HepG2 (cell line): Measurements from ENCODE around the gene CCNL1. TPM values are rescaled to one million over a fixed set of nuclear protein-coding genes. Genes with fewer than 3 reads are reported as not detected.

ENCODE experiments used
- CSRNP1 ChIP-seq: sonication (generic); formaldehyde crosslinking; IDR thresholded peaks from 2 replicates; pipeline ENCODE4 v1.8.1; 2023; ENCODE audit warnings: mild to moderate bottlenecking, missing genetic modification reagents
- DNMT3B ChIP-seq: conservative IDR thresholded peaks from 2 replicates; pipeline ENCODE4 v1.6.1; 2016; ENCODE audit warnings: missing biosample characterization, control low read depth
- EHMT2 ChIP-seq: fragments of 200-600 bp; sonication (generic); IDR thresholded peaks from 2 replicates; pipeline ENCODE4 v1.7.0; 2017; ENCODE audit warnings: antibody characterized with exemption, low read depth, low read length, borderline replicate concordance
- FOXP4 ChIP-seq: sonication (generic); formaldehyde crosslinking; IDR thresholded peaks from 2 replicates; pipeline ENCODE4 v1.4.0; 2020; ENCODE audit warnings: missing genetic modification reagents
- GATAD2A ChIP-seq: IDR thresholded peaks from 2 replicates; pipeline ENCODE4 v1.6.1; 2016
- GPBP1L1 ChIP-seq: sonication (generic); formaldehyde crosslinking; IDR thresholded peaks from 2 replicates; pipeline ENCODE4 v1.5.0; 2020; ENCODE audit warnings: mild to moderate bottlenecking, missing genetic modification reagents
- GZF1 ChIP-seq: sonication (generic); formaldehyde crosslinking; IDR thresholded peaks from 2 replicates; pipeline ENCODE4 v1.5.1; 2020; ENCODE audit warnings: mild to moderate bottlenecking, missing genetic modification reagents
- HDAC2 ChIP-seq: sonication (generic); formaldehyde crosslinking; IDR thresholded peaks from 2 replicates; pipeline ENCODE4 v1.4.0; 2020; ENCODE audit warnings: missing genetic modification reagents
- ISL2 ChIP-seq: sonication (generic); formaldehyde crosslinking; IDR thresholded peaks from 2 replicates; pipeline ENCODE4 v1.5.0; 2020; ENCODE audit warnings: missing genetic modification reagents
- JUND ChIP-seq: sonication (generic); formaldehyde crosslinking; IDR thresholded peaks from 2 replicates; pipeline ENCODE4 v1.8.0; 2022; ENCODE audit warnings: mild to moderate bottlenecking, missing genetic modification reagents
- MAFK ChIP-seq, 2 experiments: IDR thresholded peaks in 1 of 2; conservative IDR thresholded peaks in 1 of 2; 2 replicates each; pipeline ENCODE4 v1.6.1; 2011; ENCODE audit warnings: improper control_type of control experiment in 2 of 2, low read length in 2 of 2
- MLX ChIP-seq: IDR thresholded peaks from 2 replicates; pipeline ENCODE4 v1.6.1; 2016
- NR2F6 ChIP-seq, 2 experiments: IDR thresholded peaks; 2 replicates each; pipeline ENCODE4 v1.6.1; 2016; ENCODE audit warnings: antibody characterized with exemption in 1 of 2, mild to moderate bottlenecking in 1 of 2
- NR3C1 ChIP-seq: sonication (generic); formaldehyde crosslinking; IDR thresholded peaks from 2 replicates; pipeline ENCODE4 v1.4.0; 2020; ENCODE audit warnings: missing genetic modification reagents
- PATZ1 ChIP-seq: sonication (generic); formaldehyde crosslinking; IDR thresholded peaks from 2 replicates; pipeline ENCODE4 v1.4.0; 2020; ENCODE audit warnings: missing genetic modification reagents
- RBAK ChIP-seq: sonication (generic); formaldehyde crosslinking; IDR thresholded peaks from 2 replicates; pipeline ENCODE4 v1.5.1; 2020; ENCODE audit warnings: mild to moderate bottlenecking, missing genetic modification reagents
- RNF2 ChIP-seq: fragments of 450-650 bp; conservative IDR thresholded peaks from 2 replicates; pipeline ENCODE4 v1.6.1; 2016; ENCODE audit warnings: low read depth
- SIN3B ChIP-seq: fragments of 150-350 bp; IDR thresholded peaks from 2 replicates; pipeline ENCODE4 v1.6.1; 2014; ENCODE audit warnings: low read length
- SKIL ChIP-seq: sonication (generic); formaldehyde crosslinking; IDR thresholded peaks from 2 replicates; pipeline ENCODE4 v1.8.0; 2022; ENCODE audit warnings: missing genetic modification reagents, mild to moderate bottlenecking, moderate library complexity, borderline replicate concordance
- ZNF12 ChIP-seq: sonication (generic); formaldehyde crosslinking; IDR thresholded peaks from 2 replicates; pipeline ENCODE4 v1.5.0; 2020; ENCODE audit warnings: missing genetic modification reagents
- ZNF34 ChIP-seq: sonication (generic); formaldehyde crosslinking; IDR thresholded peaks from 2 replicates; pipeline ENCODE4 v1.4.0; 2020; ENCODE audit warnings: mild to moderate bottlenecking, missing genetic modification reagents, borderline replicate concordance
- polyA plus RNA-seq, 8 experiments: library from polyadenylated mRNA; depleted of rRNA in 3 of 8; stranded (reverse) in 7 of 8; unstranded in 1 of 8; fragments of >200 nt; fragmentation: Illumina TruSeq in 4 of 8; extraction: Trizol in 4 of 8; gene quantifications; 2 replicates each; pipeline versions ENCODE4 v1.2.1 to v1.2.3, GENCODE V29; 2011 to 2016; ENCODE audit warnings: low read depth in 4 of 8, missing spikeins in 1 of 8, mixed read lengths in 1 of 8; ENCODE audit not compliant: insufficient read depth in 1 of 8
- total RNA-seq, 5 experiments: library from RNA; depleted of rRNA; stranded (reverse); fragments of >200 nt; fragmentation: Illumina TruSeq; extraction: Trizol; gene quantifications; 2 replicates each; pipeline ENCODE4 v1.2.3, GENCODE V29; 2016; ENCODE audit warnings: low read depth in 1 of 5

CCNL1 gene
- total and polyA plus RNA-seq, 2 of the 13 experiments (the other 11 are each of a cell fraction or from before 2014, with no cell fraction given): 151 to 303 TPM

- TF ChIP-seq RBAK (no peak), ZNF34 (no peak), MAFK (conservative IDR thresholded peaks at IDR 0.05 in 1 of 2, IDR thresholded peaks at IDR 0.05 in 1 of 2; ENCODE audit: low read length in 2 of 2) (no peak), ZNF12 (no peak), CSRNP1 (CRISPR knock-in tag) (no peak), RNF2 (no peak), HDAC2 (CRISPR knock-in tag) (peak; percentile 32; the same call in 1 of the 2 replicates), GPBP1L1 (no peak), JUND (CRISPR knock-in tag) (peak; percentile 67; the same call in 1 of the 2 replicates), PATZ1 (CRISPR knock-in tag) (0 out of 2 replicates have a peak, but pooled peaks have one; percentile 19), MLX (no peak), NR2F6 (IDR thresholded peaks at IDR 0.05) (peak; percentile 11; the same call in 1 of the 2 replicates), NR2F6 (CRISPR knock-in tag; IDR thresholded peaks at IDR 0.05) (no peak), DNMT3B (CRISPR knock-in tag) (no peak), EHMT2 (no peak), SIN3B (no peak), ISL2 (no peak), NR3C1 (no peak), FOXP4 (CRISPR knock-in tag) (no peak), GZF1 (CRISPR knock-in tag) (no peak), GATAD2A (CRISPR knock-in tag) (peak; percentile 19; the same call in 1 of the 2 replicates), SKIL (CRISPR knock-in tag) (no peak)
Observed at GRCh38 chr3:157135671-157136396, 24.1 kb downstream of the CCNL1 start (continued).
